ENCODE results near the gene G6PC3.

The G6PC3 gene

DNA sequence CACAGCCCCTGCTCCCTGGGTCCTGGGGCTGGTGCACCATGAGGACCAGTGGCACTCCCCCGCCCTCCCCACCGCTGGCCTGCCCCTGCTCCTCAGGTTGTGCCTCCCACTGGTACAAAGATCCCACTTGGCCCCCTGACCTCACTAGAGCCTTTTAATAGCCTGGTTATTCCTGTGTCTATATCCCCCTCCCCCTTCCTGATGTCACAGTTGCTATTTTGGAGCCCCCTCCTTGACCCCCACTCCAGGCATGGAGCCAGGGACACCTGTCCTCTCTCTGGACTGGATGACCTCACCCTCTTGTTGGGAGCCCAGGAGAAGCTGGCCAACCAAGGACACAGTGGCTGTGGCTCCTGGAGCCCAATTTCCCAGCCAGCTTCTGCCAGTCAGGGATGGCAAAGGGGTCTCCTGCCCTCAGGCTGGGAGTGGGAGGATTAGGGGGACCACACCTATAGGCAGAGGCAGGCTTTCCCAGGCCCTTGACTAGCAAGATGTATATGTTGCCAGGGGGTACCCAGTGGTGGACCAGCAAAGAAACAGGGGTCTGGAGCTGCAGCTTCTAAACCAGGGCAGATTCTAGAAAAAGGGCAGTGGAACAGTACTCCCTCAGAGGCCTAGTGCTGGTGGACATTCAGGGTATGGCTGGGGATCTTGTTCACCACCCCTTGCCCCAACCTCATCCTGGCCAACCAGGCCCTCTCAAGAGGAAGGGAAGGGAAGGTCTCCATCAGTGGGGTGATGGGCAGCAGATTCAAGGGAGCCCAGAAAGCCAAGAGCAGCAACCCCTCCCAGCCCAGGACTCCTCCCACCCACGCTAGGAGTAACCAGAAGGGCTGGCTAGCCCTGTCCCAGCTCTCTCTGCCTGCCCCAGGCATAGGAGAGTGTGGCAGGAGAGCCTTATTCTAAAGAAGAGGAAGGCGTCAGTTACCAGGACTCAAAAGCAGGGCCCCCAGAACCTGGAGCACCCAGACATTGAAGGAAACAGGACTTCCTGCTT, 42.0 kb downstream of the G6PC3 start:
- no peak for TF ChIP-seq TEAD4 (IDR thresholded peaks at IDR 0.05)
- no peak for TF ChIP-seq FOXM1 (IDR thresholded peaks at IDR 0.05; ENCODE audit: borderline replicate concordance, low read depth)
- TF ChIP-seq EGR1 (IDR thresholded peaks at IDR 0.05): no peak
- no peak for TF ChIP-seq RAD21 (IDR thresholded peaks at IDR 0.05; ENCODE audit: low read depth)
- no peak for TF ChIP-seq TCF12 (IDR thresholded peaks at IDR 0.05; ENCODE audit: low read depth)
- TF ChIP-seq TAF1 (IDR thresholded peaks at IDR 0.05; ENCODE audit: low read depth): no peak
- no peak for TF ChIP-seq CEBPB (IDR thresholded peaks at IDR 0.05)
- no peak for TF ChIP-seq YY1 (IDR thresholded peaks at IDR 0.05; ENCODE audit: low read depth)
- TF ChIP-seq, protein P1, sequence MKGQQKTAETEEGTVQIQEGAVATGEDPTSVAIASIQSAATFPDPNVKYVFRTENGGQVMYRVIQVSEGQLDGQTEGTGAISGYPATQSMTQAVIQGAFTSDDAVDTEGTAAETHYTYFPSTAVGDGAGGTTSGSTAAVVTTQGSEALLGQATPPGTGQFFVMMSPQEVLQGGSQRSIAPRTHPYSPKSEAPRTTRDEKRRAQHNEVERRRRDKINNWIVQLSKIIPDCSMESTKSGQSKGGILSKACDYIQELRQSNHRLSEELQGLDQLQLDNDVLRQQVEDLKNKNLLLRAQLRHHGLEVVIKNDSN (IDR thresholded peaks at IDR 0.05): no peak
- TF ChIP-seq ZBTB7A (IDR thresholded peaks at IDR 0.05; ENCODE audit: low read depth): no peak
- no peak for TF ChIP-seq REST (IDR thresholded peaks at IDR 0.05; ENCODE audit: low read depth)
- no peak for TF ChIP-seq CREB1 (IDR thresholded peaks at IDR 0.05; ENCODE audit: low read depth)
- TF ChIP-seq MAX (IDR thresholded peaks at IDR 0.05): no peak
- TF ChIP-seq NFIC (IDR thresholded peaks at IDR 0.05): no peak
- TF ChIP-seq EP300 (IDR thresholded peaks at IDR 0.05; ENCODE audit: borderline replicate concordance): no peak

- no peak for TF ChIP-seq YY1 (IDR thresholded peaks at IDR 0.05; ENCODE audit: low read depth)
- no peak for TF ChIP-seq CEBPB (IDR thresholded peaks at IDR 0.05)
- TF ChIP-seq RAD21 (IDR thresholded peaks at IDR 0.05; ENCODE audit: low read depth): no peak
- no peak for TF ChIP-seq NFIC (IDR thresholded peaks at IDR 0.05)
- TF ChIP-seq TAF1 (IDR thresholded peaks at IDR 0.05; ENCODE audit: low read depth): no peak
- TF ChIP-seq TCF12 (IDR thresholded peaks at IDR 0.05; ENCODE audit: low read depth): no peak
- no peak for TF ChIP-seq TEAD4 (IDR thresholded peaks at IDR 0.05)
- TF ChIP-seq ZBTB7A (IDR thresholded peaks at IDR 0.05; ENCODE audit: low read depth): no peak
- TF ChIP-seq, protein P1 (IDR thresholded peaks at IDR 0.05): no peak
- no peak for TF ChIP-seq REST (IDR thresholded peaks at IDR 0.05; ENCODE audit: low read depth)
- TF ChIP-seq EGR1 (IDR thresholded peaks at IDR 0.05): no peak
- TF ChIP-seq MAX (IDR thresholded peaks at IDR 0.05): no peak
- no peak for TF ChIP-seq EP300 (IDR thresholded peaks at IDR 0.05; ENCODE audit: borderline replicate concordance)
- no peak for TF ChIP-seq FOXM1 (IDR thresholded peaks at IDR 0.05; ENCODE audit: borderline replicate concordance, low read depth)
- no peak for TF ChIP-seq CREB1 (IDR thresholded peaks at IDR 0.05; ENCODE audit: low read depth)
These were observed 42.8 kb downstream of the G6PC3 start for GRCh38 chr17:44113382-44113781.

DNA sequence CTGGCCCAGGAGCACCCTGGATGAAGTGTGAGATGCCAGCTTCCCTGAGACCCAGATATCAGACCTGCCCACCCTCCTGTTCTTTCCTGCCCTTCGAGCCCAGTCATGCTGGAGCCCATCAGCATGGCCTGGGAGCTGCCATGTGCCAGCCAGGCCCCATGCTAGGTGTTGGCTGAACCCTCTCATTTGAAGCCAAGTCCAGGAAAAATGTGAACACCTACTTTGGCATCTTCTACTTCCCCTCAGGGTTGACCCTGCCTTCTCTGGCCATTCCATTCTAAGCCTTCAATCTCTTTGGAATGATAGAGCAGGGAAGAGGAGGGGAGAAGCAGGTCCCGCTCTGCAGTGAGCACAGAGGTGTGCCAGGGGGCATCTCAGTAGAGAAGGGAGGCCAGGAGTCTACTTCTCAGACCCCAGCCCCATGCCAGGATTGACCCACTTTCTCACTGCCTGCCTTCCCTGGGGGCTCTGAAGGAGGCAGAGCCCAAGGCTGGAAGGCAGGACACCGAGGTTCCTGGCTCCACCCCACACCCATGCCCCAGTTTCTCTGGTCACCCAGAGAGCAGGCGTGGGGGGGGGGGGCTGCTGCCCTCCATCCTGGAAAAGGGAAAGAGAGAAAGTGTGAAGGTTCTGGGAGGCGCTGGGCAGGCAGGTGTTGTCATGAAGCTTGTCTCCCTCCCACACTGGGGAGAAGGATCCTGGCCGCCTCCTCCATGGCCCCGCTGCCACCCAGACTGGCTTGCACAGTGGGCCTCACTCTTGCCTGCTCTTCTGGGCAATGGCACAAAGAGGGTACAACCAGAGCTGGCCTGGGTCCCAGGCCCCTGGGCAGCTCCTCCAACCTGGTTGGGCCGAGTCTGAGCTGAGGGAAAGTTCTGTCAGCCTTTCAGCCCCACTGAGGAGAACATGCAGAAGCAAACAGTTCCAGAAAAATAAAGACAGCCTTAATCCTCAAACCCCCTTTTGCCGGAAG, 43.6 kb downstream of the G6PC3 start:
- TF ChIP-seq, protein P1 (IDR thresholded peaks at IDR 0.05): no peak
- TF ChIP-seq EGR1 (IDR thresholded peaks at IDR 0.05): no peak
- no peak for TF ChIP-seq CREB1 (IDR thresholded peaks at IDR 0.05; ENCODE audit: low read depth)
- no peak for TF ChIP-seq YY1 (IDR thresholded peaks at IDR 0.05; ENCODE audit: low read depth)
- no peak for TF ChIP-seq EP300 (IDR thresholded peaks at IDR 0.05; ENCODE audit: borderline replicate concordance)
- no peak for TF ChIP-seq TCF12 (IDR thresholded peaks at IDR 0.05; ENCODE audit: low read depth)
- TF ChIP-seq RAD21 (IDR thresholded peaks at IDR 0.05; ENCODE audit: low read depth): no peak
- no peak for TF ChIP-seq NFIC (IDR thresholded peaks at IDR 0.05)
- TF ChIP-seq REST (IDR thresholded peaks at IDR 0.05; ENCODE audit: low read depth): no peak
- TF ChIP-seq MAX (IDR thresholded peaks at IDR 0.05): no peak
- TF ChIP-seq TEAD4 (IDR thresholded peaks at IDR 0.05): no peak
- no peak for TF ChIP-seq FOXM1 (IDR thresholded peaks at IDR 0.05; ENCODE audit: borderline replicate concordance, low read depth)
- TF ChIP-seq TAF1 (IDR thresholded peaks at IDR 0.05; ENCODE audit: low read depth): no peak
- no peak for TF ChIP-seq ZBTB7A (IDR thresholded peaks at IDR 0.05; ENCODE audit: low read depth)
- no peak for TF ChIP-seq CEBPB (IDR thresholded peaks at IDR 0.05)
